ENCODE data around the gene AOPEP.

AOPEP gene

GRCh38 chr9:94726495-94727191 lies at the start of gene AOPEP:
Gene AOPEP (plus strand): TSS chr9:94726699. CDS start chr9:94759784, 33,085 bp downstream.
- peak; percentile 100 for DNase-seq

GRCh38 chr9:94677929-94678328 lies 48.6 kb upstream of the AOPEP start:
- DNase-seq, result no peak

- no peak for DNase-seq
Measured at GRCh38 chr9:94679587-94679986, 46.9 kb upstream of the AOPEP start.

- DNase-seq, result no peak
Measured at GRCh38 chr9:94680020-94680419, 46.5 kb upstream of the AOPEP start.

- DNase-seq, result no peak
Measured at GRCh38 chr9:94680621-94681020, 45.9 kb upstream of the AOPEP start.

GRCh38 chr9:94681508-94681907 lies 45.0 kb upstream of the AOPEP start:
- DNase-seq, result peak; percentile 59

GRCh38 chr9:94685359-94685758 lies 41.1 kb upstream of the AOPEP start:
- DNase-seq, result no peak

- no peak for DNase-seq
Measured at GRCh38 chr9:94687451-94687850, 39.0 kb upstream of the AOPEP start.

- no peak for DNase-seq
Measured at GRCh38 chr9:94690344-94690743, 36.2 kb upstream of the AOPEP start.

- DNase-seq, result no peak
Measured at GRCh38 chr9:94692601-94693000, 33.9 kb upstream of the AOPEP start.

GRCh38 chr9:94693485-94694204 lies 32.9 kb upstream of the AOPEP start:
- no peak for DNase-seq

GRCh38 chr9:94696545-94696944 lies 30.0 kb upstream of the AOPEP start:
- no peak for DNase-seq

- no peak for DNase-seq
Measured at GRCh38 chr9:94697972-94698581, 28.4 kb upstream of the AOPEP start.

GRCh38 chr9:94699715-94700373 lies 26.7 kb upstream of the AOPEP start:
- no peak for DNase-seq

- no peak for DNase-seq
Measured at GRCh38 chr9:94700445-94700844, 26.1 kb upstream of the AOPEP start.

- DNase-seq, result no peak
Measured at GRCh38 chr9:94703488-94704140, 22.9 kb upstream of the AOPEP start.

- DNase-seq, result no peak
Measured at GRCh38 chr9:94705162-94705702, 21.3 kb upstream of the AOPEP start.

GRCh38 chr9:94706922-94707321 lies 19.6 kb upstream of the AOPEP start:
- DNase-seq, result no peak

GRCh38 chr9:94713436-94714215 lies 12.9 kb upstream of the AOPEP start:
- DNase-seq, result no peak

- no peak for DNase-seq
Measured at GRCh38 chr9:94714494-94714893, 12.0 kb upstream of the AOPEP start.

GRCh38 chr9:94717761-94718160 lies 8.7 kb upstream of the AOPEP start:
- no peak for DNase-seq

GRCh38 chr9:94718936-94719335 lies 7.6 kb upstream of the AOPEP start:
- no peak for DNase-seq

All from stimulated activated CD8-positive, alpha-beta memory T cell treated with anti-CD3 and anti-CD28 coated beads, Interleukin-4, amount 100 ng/mL, for 48 hours (primary cell).